Stimulated activated CD4-positive, alpha-beta T cell treated with anti-CD3 and anti-CD28 coated beads, Interleukin-12 subunit alpha, Interleukin-12 subunit beta, amount 100 ng/mL, for 4 hours (primary cell): ENCODE data around the gene EIF4G3.
"Not testable (repeated sequence)": the region's sequence is repeated elsewhere in the genome, so short reads cannot be mapped to it uniquely, and the experiment has no call there.

Experiments
- DNase-seq: peaks from one replicate; pipeline ENCODE4 v3.0.0-alpha.2; 2020

EIF4G3 gene

GRCh38 chr1:20867062-20867461, 309.6 kb downstream of the EIF4G3 start:
- no peak for DNase-seq

DNA sequence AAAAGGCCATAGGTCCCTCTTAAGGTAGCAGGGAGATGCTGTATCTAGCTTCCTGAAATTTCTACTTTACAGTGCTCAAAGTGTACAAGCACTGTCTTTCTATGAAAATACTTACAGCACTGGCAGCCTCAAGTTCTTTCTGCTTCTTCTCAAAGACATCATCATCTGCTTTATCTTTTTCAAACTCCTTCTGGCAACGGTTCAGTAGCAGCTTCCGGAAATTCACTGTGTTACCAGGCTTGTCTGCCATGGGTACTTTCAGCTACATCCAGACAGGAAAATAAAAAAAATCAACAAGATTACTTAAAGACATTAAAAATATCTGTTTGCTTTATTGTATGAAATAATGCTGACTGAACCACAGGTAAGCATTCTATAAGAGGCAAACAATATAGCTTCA, 311.7 kb downstream of the EIF4G3 start:
- DNase-seq: no peak

- DNase-seq: no peak
These were observed 322.2 kb downstream of the EIF4G3 start for GRCh38 chr1:20854529-20854928.

DNA sequence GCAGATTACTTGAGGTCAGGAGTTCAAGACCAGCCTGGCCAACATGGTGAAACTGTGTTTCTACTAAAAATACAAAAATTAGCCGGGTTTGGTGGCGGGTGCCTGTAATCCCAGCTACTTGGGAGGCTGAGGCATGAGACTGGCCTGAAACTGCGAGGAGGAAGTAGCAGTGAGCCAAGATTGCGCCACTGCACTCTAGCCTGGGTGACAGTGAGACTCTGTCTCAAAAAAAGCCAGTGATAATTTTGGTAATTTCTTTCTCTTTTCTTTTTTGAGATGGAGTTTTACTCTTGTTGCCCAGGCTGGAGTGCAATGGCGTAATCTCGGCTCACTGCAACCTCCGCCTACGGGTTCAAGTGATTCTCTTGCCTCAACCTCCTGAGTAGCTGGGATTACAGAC, 324.9 kb downstream of the EIF4G3 start:
- DNase-seq: not testable (repeated sequence)

GRCh38 chr1:20850021-20850420, 326.7 kb downstream of the EIF4G3 start:
- DNase-seq: no peak

GRCh38 chr1:20849100-20849499, 327.6 kb downstream of the EIF4G3 start:
- DNase-seq: no peak

GRCh38 chr1:20848162-20848561, 328.5 kb downstream of the EIF4G3 start:
- DNase-seq: no peak

GRCh38 chr1:20847611-20848080, 329.1 kb downstream of the EIF4G3 start:
- DNase-seq: no peak

DNA sequence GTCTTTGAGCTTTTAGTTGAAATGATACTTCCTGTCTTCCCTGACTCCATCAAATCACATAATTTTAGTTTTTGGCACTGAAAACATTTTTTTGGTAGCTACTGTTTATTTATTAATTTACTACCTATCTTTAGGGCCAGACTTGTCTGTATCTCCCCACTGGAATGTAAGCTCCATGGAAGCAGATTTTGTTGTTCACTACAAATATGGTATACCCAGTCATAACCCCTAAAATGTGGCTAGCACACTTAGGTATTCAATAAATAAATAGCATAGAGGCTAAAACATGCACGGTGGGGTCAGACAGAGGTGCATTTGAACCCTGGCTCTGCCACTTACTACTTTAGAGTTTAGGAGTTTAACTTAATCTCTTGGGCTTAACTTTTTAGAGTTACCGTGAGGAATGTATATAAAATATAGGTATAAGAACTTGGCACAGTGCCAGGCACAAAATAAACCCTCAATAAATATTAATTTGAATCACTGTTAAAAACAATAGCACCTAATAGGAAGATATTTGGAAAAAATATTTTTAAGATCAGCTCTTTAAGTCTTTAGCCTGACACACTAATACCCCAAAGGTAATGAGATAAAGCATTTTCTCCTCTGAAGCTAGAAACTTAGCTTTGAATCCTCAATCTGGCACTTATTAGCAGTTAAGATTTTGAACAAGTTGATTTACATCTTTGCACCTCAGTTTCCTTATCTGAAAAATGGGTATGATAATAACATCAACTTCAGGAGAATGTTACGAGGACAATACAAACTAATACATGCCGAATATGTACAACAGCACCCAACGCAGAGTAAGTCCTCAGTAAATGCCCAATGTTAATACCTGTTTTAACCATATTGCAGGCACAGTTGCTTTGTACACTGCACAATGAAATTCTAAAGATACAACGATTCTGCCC, 330.0 kb downstream of the EIF4G3 start:
- DNase-seq: no peak

- DNase-seq: no peak
These were observed 336.0 kb downstream of the EIF4G3 start for GRCh38 chr1:20840731-20841130.

GRCh38 chr1:20837554-20838192, 339.0 kb downstream of the EIF4G3 start:
- DNase-seq: no peak

DNA sequence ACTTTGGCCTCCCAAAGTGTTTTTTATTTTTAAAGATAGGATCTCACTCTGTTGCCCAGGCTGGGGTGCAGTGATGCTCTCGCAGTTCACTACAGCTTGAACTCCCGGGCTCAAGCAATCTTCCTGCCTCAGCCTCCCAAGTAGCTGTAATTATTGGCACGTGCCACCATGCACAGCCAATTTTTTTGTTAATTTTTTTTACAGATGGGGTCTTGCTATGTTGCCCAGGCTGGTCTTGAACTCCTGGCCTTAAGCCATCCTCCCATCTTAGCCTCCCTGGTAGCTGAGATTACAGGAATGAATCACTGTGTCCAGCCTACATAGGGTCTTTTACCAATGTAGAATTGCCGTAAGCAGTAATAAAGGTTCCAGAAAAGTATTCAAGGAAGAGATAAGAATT, 340.5 kb downstream of the EIF4G3 start:
- no peak for DNase-seq

GRCh38 chr1:20834780-20835179, 341.9 kb downstream of the EIF4G3 start:
- DNase-seq: no peak

DNA sequence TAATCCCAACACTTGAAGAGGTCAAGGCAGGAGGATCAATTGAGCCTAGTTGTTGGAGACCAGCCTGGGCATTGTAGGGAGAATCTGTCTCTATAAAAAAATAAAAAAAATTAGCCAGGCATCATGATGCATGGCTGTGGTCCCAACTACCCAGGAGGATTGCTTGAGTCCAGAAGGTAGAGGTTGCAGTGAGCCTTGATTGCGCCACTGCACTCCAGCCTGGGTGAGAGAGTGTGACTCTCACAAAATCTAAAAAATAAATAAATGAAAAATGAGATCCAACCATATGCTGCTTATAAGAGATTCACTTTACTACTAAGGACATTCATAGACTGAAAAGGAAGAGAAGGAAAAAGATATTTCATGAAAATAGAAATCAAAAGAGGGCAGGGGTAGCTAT, 342.5 kb downstream of the EIF4G3 start:
- DNase-seq: no peak

DNA sequence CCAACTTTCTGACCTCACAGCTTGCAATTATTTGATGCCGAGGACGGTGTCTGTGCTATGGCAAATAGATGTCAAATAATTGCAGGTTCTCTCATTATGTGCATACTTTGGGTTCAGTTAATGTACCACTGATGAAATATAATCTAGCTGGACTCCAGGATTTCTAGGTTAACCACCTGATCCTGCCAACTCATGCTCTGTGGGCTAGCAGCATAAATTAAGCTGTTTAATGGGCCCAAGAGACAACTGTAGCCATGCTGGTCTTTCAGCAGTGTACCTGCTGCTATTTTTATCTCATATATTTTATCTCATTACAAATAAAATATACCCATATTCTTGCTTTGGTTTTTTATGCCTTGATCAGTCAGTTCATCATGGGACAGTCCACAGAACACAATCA, 346.3 kb downstream of the EIF4G3 start:
- no peak for DNase-seq

DNA sequence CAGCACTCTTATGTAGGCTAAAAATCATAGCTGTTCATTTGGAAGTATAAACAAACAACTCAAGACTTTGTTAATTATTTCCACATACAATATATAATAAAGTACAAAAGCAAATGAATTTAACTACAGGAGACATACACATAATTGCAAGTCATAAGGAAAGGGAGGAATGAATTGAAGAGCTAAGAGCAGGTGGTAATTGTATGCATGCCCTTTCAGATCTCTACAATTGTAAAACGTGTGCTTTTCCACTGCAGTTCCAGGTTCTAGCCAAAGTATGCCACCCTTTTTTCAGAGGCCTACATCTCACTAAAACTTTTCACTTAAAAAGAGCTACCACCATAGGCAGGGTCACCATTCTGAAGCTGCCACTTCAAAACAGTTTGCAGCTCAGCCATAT, 346.8 kb downstream of the EIF4G3 start:
- DNase-seq: no peak

GRCh38 chr1:20829531-20829930, 347.2 kb downstream of the EIF4G3 start:
- DNase-seq: no peak

DNA sequence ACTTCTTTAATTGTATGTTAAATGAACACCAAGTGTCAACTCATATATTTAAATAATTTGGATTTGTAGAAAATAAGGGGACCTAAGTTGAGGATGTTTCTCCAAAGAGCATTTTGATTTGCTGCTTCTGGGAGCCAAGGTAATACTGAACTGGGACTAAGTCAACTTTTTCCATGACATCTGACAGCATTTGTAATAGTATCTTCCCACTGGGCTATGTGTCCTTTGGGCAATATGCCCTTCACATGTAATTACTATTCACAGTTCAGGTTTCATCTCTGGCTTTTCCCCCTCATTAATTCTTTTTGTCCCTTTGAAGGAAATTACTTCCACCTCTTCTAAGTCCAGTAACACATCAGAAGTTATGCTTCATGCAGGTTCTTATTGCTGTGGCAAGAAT, 352.9 kb downstream of the EIF4G3 start:
- no peak for DNase-seq

- no peak for DNase-seq
These were observed 355.2 kb downstream of the EIF4G3 start for GRCh38 chr1:20821466-20821865.

- DNase-seq: no peak
These were observed 356.9 kb downstream of the EIF4G3 start for GRCh38 chr1:20819818-20820217.

DNA sequence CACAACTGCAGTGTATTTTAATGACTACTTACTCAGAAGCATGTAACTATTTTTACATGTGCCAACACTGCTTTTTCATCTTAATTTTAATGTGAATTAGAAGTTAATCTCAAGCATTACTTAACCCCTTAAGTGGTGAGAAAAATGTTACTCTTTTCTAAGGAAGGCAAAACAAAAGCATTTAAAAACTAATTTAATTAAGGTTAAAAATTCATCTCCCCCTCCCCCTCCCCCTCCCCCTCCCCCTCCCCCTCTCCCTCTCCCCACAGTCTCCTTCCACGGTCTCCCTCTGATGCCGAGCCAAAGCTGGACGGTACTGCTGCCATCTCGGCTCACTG, 362.2 kb downstream of the EIF4G3 start:
- no peak for DNase-seq

GRCh38 chr1:20811916-20812315, 364.8 kb downstream of the EIF4G3 start:
- DNase-seq: no peak

- no peak for DNase-seq
These were observed 383.5 kb downstream of the EIF4G3 start for GRCh38 chr1:20793236-20793635.

GRCh38 chr1:20792196-20792595, 384.5 kb downstream of the EIF4G3 start:
- no peak for DNase-seq

DNA sequence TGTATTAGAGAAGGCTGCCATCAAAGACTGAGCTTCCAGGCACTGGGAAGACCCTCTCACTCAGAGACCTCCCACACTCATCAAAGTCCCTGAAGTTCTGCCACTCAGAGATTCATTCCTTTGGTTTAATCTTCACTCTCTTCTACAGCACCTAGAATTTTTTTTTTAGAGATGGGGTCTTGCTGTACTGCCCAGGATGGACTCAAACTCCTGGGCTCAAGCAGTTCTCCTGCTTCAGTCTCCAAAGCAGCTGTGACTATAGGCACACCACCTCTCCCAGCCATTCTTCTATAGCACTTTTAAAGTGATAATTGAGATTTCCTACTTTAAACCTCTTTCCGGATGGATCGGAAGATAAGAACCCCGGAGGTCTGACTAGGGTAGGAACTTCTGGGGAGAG, 385.9 kb downstream of the EIF4G3 start:
- DNase-seq: no peak
